GM19463 (cell line): ENCODE data around the gene WFDC9.
"Not testable (repeated sequence)": the region's sequence is repeated elsewhere in the genome, so short reads cannot be mapped to it uniquely, and the experiment has no call there.

ENCODE experiments used
- ATAC-seq: cut with Tn5 transposase; IDR thresholded peaks from one replicate; pipeline ENCODE4 v1.9.1; 2021; ENCODE audit warnings: mild to moderate bottlenecking, moderate library complexity; ENCODE audit not compliant: unreplicated experiment

WFDC9 gene

GRCh38 chr20:45593498-45593897 lies 37.6 kb downstream of the WFDC9 start:
- no peak for ATAC-seq

GRCh38 chr20:45592574-45593189 lies 38.4 kb downstream of the WFDC9 start:
- ATAC-seq: no peak

DNA sequence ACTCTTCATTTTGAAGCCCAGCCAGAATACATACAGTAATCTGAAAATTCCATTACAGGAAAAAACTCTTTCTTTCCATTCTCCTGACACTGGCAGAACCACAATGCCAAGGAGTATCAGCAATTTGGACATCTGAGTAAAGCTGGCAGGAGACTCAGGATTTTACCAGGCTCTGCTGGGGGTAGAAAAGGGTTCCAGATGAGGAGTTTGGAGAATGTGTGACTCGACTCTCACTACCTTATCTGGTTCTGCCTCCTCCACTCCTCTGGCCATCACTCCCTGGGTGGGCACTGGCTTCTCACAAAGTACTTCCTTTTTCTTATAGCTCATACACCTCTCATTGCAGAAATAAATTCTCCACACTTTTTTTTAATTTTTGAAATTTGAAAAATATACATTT lies 41.4 kb downstream of the WFDC9 start:
- ATAC-seq: no peak

DNA sequence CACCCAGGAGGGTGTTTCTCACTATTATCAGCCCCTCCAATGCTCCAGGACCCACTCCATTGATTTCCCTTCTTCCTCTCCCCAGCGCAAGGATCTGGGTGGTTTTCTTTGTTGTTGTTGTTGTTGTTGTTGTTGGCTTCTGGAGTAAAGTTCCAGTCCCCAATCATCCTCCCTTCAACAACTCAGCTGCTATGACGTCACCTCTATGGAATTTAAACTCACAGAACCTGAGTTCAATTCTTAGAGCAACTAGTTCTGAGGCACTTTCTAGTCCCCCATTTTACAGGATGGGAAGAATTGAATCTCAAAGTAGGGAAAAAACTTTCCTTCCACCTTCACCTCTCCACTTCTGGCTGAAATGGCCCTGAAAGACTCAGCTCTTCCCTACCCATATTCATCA lies 42.3 kb downstream of the WFDC9 start:
- no peak for ATAC-seq

- not testable (repeated sequence) for ATAC-seq
These were observed 45.1 kb downstream of the WFDC9 start for GRCh38 chr20:45585986-45586385.

DNA sequence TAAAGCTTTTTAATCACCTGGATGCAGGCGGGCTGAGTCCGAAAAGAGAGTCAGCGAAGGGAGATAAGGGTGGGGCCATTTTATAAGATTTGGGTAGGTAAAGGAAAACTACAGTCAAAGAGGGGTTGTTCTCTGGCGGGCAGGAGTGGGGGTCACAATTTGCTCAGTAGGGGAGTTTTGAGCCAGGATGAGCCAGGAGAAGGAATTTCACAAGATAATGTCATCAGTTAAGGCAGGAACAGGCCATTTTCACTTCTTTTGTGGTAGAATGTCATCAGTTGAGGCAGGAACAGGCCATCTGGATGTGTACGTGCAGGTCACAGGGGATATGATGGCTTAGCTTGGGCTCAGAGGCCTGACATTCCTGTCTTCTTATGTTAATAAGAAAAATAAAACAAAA lies 46.8 kb downstream of the WFDC9 start:
- ATAC-seq: not testable (repeated sequence)

GRCh38 chr20:45583502-45583901 lies 47.6 kb downstream of the WFDC9 start:
- no peak for ATAC-seq

DNA sequence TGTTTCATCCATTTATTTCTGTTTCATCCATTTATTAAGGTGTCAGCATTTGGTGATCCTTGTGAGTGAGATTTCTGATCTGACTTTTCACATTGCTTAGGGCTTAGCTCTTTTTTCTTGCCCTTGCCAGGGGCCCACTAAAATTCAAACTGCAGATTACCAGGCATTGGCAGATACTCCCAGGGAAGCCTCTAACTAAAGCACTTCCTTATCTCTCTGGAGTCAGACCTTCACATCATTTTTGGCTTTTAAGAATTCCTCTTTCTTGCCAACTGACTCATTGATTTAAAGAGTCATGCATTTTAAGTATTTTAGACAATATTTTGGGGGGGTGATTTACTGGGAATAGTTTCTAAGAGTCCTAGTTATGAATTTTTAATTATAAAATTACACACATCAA lies 49.4 kb downstream of the WFDC9 start:
- ATAC-seq: no peak

GRCh38 chr20:45579184-45579583 lies 51.9 kb downstream of the WFDC9 start, which contains the start of gene WFDC8:
WFDC8 (minus strand) TSS chr20:45579284; CDS start chr20:45579247, 37 bp downstream.
- ATAC-seq: no peak

- no peak for ATAC-seq
These were observed 52.9 kb downstream of the WFDC9 start for GRCh38 chr20:45578231-45578630.

GRCh38 chr20:45576995-45577394 lies 54.1 kb downstream of the WFDC9 start:
- no peak for ATAC-seq

DNA sequence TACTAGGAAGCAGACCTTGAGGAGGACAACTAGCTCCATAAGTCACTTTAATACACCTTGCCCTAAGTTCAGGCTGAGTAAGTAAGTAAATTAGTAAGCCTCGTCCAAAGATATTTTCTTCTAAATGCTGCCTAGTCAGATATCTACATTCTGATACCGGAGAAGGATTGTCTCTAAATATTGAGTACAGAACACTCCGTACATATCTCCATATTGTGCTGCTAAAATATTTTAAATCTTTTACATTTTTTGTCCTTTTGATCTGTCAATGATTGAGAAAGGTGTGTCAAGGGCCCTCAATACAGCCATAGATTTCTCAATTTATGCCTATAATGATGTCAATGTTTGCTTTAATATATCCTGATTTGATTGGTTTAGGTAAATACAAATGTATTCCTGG lies 55.2 kb downstream of the WFDC9 start:
- no peak for ATAC-seq

DNA sequence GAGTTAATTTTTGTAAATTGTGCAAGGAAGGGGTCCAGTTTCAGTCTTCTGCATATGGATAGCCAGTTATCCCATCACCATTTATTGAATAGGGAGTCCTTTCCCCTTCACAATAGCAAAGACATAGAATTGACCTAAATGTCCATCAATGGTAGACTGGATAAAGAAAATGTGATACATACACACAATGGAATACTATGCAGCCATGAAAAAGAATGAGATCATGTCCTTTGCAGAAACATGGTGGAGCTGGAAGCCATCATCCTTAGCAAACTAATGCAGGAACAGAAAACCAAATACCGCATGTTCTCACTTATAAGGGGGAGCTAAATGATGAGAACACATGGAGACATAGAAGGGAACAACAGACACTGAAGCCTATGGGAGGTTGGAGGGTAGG lies 61.4 kb downstream of the WFDC9 start:
- ATAC-seq: not testable (repeated sequence)

GRCh38 chr20:45564760-45565276 lies 66.3 kb downstream of the WFDC9 start:
- no peak for ATAC-seq
